ENCODE measurements around the gene ABHD16A. TPM values are rescaled to one million over a fixed set of nuclear protein-coding genes. Genes with fewer than 3 reads are reported as not detected.

ABHD16A gene
- total and polyA plus RNA-seq, 2 of the 13 experiments (the other 11 are each of a cell fraction or from before 2014, with no cell fraction given) = 43.5 to 45.4 TPM

GRCh38 chr6:31729979-31730630, 27.0 kb upstream of the ABHD16A start (continued):
- TF ChIP-seq ZNF691 (CRISPR knock-in tag; IDR thresholded peaks at IDR 0.05; ENCODE audit: borderline replicate concordance, low read depth) (peak; percentile 10; the same call in 1 of the 2 replicates), SOX5 (CRISPR knock-in tag; IDR thresholded peaks at IDR 0.05; ENCODE audit: borderline replicate concordance) (no peak), ZNF335 (CRISPR knock-in tag; IDR thresholded peaks at IDR 0.05) (no peak; the same call in 1 of the 2 replicates), ZNF160 (CRISPR knock-in tag; IDR thresholded peaks at IDR 0.05) (no peak; the same call in 1 of the 2 replicates), SALL1 (CRISPR knock-in tag; IDR thresholded peaks at IDR 0.05) (no peak; the same call in none of the 2 replicates), TP53 (CRISPR knock-in tag; conservative IDR thresholded peaks at IDR 0.05) (0 out of 2 replicates have a peak, but pooled peaks have one; percentile 2), ZSCAN5A (CRISPR knock-in tag; IDR thresholded peaks at IDR 0.05; ENCODE audit: borderline replicate concordance) (peak; percentile 79; the same call in 1 of the 2 replicates), PITX1 (CRISPR knock-in tag; IDR thresholded peaks at IDR 0.05) (no peak; the same call in 1 of the 2 replicates), ZNF274 (CRISPR knock-in tag; IDR thresholded peaks at IDR 0.05) (peak; percentile 69), KDM1A (CRISPR knock-in tag; IDR thresholded peaks at IDR 0.05) (no peak), SMAD1 (CRISPR knock-in tag; IDR thresholded peaks at IDR 0.05; ENCODE audit: borderline replicate concordance, low read depth) (peak; percentile 26; the same call in 1 of the 2 replicates), SRF (IDR thresholded peaks at IDR 0.05; ENCODE audit: low read depth, low read length) (no peak), ZNF512 (CRISPR knock-in tag; IDR thresholded peaks at IDR 0.05) (no peak), HMGA1 (CRISPR knock-in tag; conservative IDR thresholded peaks at IDR 0.05) (no peak), ZNF878 (CRISPR knock-in tag; IDR thresholded peaks at IDR 0.05) (peak; percentile 97), MXD4 (CRISPR knock-in tag; IDR thresholded peaks at IDR 0.05) (no peak), ZNF430 (CRISPR knock-in tag; IDR thresholded peaks at IDR 0.05) (no peak), PHB2 (IDR thresholded peaks at IDR 0.05; ENCODE audit: partially characterized antibody) (no peak), ZNF205 (CRISPR knock-in tag; IDR thresholded peaks at IDR 0.05) (0 out of 2 replicates have a peak, but pooled peaks have one; percentile 12), ZNF136 (CRISPR knock-in tag; IDR thresholded peaks at IDR 0.05; ENCODE audit: low read depth) (no peak), HOXA3 (CRISPR knock-in tag; IDR thresholded peaks at IDR 0.05) (peak; percentile 53), ZNF572 (CRISPR knock-in tag; IDR thresholded peaks at IDR 0.05) (peak; percentile 93), CEBPZ (IDR thresholded peaks at IDR 0.05; ENCODE audit: low read length) (no peak), ZNF292 (CRISPR knock-in tag; IDR thresholded peaks at IDR 0.05; ENCODE audit: borderline replicate concordance, low read depth) (no peak), ZNF768 (CRISPR knock-in tag; IDR thresholded peaks at IDR 0.05) (no peak)
